OCI-LY1 (cell line): ENCODE measurements around the gene PROM2.

Experiments
- EZH2 ChIP-seq: fragments of 200-600 bp; sonication (generic), shearing (Covaris generic); IDR thresholded peaks from 2 replicates; pipeline ENCODE4 v1.8.0; 2017; ENCODE audit warnings: borderline replicate concordance, mixed run types, mild to moderate bottlenecking, antibody characterized with exemption, low read length, moderate library complexity, mixed read lengths
- TF ChIP-seq, protein P1 (sequence below): fragments of 200-600 bp; sonication (generic), shearing (Covaris generic); IDR thresholded peaks from 2 replicates; pipeline ENCODE4 v1.5.1; 2017; ENCODE audit warnings: mild to moderate bottlenecking, antibody characterized with exemption, low read length, moderate library complexity, mixed read lengths

DNA sequence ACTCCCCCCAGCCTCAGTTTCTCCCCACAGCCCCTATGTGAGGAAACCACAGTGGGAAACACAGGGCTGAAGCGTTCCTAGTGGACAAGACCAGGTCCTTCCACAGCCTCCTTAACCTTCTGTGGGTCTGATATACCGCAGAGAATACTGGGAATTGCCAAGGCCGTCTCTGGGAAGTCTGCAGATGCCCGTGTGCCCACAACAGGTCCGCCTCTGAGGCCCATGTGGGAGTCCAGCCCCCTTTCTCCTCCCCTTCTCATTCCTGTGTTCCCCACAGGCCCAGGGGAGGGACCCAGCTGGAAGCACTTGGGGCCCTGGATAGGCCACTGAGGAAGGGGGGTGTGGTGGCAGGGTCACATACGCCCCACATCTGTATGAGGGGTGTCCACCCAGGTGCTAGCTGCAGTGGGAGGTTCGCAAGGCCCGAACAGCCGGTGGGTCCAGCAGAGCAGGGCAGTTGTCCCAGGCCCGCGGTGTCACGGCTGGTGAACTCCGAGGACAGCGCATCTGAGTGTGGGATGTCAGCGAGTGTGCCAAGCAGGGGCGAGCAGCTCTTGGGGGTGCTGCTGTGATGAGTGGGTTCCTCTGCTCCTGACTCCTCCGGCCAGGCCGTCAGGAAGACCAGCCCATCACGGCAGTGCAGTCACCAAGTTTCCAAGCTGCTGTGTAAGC lies 20.5 kb downstream of the PROM2 start:
- TF ChIP-seq, protein P1, sequence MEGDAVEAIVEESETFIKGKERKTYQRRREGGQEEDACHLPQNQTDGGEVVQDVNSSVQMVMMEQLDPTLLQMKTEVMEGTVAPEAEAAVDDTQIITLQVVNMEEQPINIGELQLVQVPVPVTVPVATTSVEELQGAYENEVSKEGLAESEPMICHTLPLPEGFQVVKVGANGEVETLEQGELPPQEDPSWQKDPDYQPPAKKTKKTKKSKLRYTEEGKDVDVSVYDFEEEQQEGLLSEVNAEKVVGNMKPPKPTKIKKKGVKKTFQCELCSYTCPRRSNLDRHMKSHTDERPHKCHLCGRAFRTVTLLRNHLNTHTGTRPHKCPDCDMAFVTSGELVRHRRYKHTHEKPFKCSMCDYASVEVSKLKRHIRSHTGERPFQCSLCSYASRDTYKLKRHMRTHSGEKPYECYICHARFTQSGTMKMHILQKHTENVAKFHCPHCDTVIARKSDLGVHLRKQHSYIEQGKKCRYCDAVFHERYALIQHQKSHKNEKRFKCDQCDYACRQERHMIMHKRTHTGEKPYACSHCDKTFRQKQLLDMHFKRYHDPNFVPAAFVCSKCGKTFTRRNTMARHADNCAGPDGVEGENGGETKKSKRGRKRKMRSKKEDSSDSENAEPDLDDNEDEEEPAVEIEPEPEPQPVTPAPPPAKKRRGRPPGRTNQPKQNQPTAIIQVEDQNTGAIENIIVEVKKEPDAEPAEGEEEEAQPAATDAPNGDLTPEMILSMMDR = no peak
- no peak for TF ChIP-seq EZH2
